Endothelial cell (in vitro differentiated cells): ENCODE measurements around the gene MORF4L2. TPM values are rescaled to one million over a fixed set of nuclear protein-coding genes. Genes with fewer than 3 reads are reported as not detected.
A peak's percentile ranks its signal among the peaks of the same experiment; 100 is the strongest.

Source experiments
- DNase-seq: peaks from one replicate; pipeline ENCODE4 v3.0.0; 2021; ENCODE audit warnings: low spot score
- H3K27ac Mint-ChIP-seq: one replicate; pipeline ENCODE4 v1.8.0; 2021; ENCODE audit warnings: mixed read lengths, inconsistent platforms; ENCODE audit not compliant: unreplicated experiment
- H3K27me3 Mint-ChIP-seq: one replicate; pipeline ENCODE4 v1.8.0; 2021; ENCODE audit warnings: mild to moderate bottlenecking, moderate library complexity, mixed read lengths, inconsistent platforms; ENCODE audit not compliant: unreplicated experiment
- H3K36me3 Mint-ChIP-seq: one replicate; pipeline ENCODE4 v1.8.0; 2021; ENCODE audit warnings: mild to moderate bottlenecking, low read depth, mixed read lengths, inconsistent platforms; ENCODE audit not compliant: unreplicated experiment
- H3K4me1 Mint-ChIP-seq: one replicate; pipeline ENCODE4 v1.8.0; 2021; ENCODE audit warnings: mild to moderate bottlenecking, mixed read lengths, inconsistent platforms; ENCODE audit not compliant: unreplicated experiment
- H3K4me3 Mint-ChIP-seq: one replicate; pipeline ENCODE4 v1.8.0; 2021; ENCODE audit warnings: mild to moderate bottlenecking, mixed read lengths, inconsistent platforms; ENCODE audit not compliant: unreplicated experiment
- H3K9me3 Mint-ChIP-seq: one replicate; pipeline ENCODE4 v1.8.0; 2021; ENCODE audit warnings: mixed read lengths, inconsistent platforms; ENCODE audit not compliant: unreplicated experiment
- total RNA-seq: library from RNA; stranded (reverse); fragmentation: NEBNext Ultra II Directional; extraction: Animal tissue kit (Norgen Biotek cat#: 25700); gene quantifications from one replicate; pipeline ENCODE4 v1.2.1, GENCODE V29; 2021; ENCODE audit not compliant: unreplicated experiment
- TF ChIP-seq, protein P1 (sequence below): fragments of 200-600 bp; sonication (generic); IDR thresholded peaks from one replicate; pipeline ENCODE4 v1.5.0; 2021; ENCODE audit warnings: antibody characterized with exemption; ENCODE audit not compliant: unreplicated experiment

Gene MORF4L2
- total RNA-seq, 1 donor from 2014 or later, result 362 TPM

DNA sequence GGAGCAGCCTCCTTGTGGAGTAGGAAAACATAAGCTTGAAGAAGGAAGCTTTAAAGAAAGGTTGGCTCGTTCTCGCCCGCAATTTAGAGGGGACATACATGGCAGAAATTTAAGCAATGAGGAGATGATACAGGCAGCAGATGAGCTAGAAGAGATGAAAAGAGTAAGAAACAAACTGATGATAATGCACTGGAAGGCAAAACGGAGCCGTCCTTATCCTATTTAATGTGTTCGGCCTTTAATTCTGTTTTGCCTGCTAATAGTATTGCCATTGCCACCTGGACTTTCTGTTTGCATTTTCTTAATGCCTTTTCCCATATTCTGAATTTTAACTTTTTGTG is 56.4 kb downstream of the MORF4L2 start:
- no peak for DNase-seq
- H3K4me3 Mint-ChIP-seq, result peak overlapping the region; percentile 90
- no peaks in the 10 kb centered on the region for H3K36me3 Mint-ChIP-seq
- TF ChIP-seq, protein P1, sequence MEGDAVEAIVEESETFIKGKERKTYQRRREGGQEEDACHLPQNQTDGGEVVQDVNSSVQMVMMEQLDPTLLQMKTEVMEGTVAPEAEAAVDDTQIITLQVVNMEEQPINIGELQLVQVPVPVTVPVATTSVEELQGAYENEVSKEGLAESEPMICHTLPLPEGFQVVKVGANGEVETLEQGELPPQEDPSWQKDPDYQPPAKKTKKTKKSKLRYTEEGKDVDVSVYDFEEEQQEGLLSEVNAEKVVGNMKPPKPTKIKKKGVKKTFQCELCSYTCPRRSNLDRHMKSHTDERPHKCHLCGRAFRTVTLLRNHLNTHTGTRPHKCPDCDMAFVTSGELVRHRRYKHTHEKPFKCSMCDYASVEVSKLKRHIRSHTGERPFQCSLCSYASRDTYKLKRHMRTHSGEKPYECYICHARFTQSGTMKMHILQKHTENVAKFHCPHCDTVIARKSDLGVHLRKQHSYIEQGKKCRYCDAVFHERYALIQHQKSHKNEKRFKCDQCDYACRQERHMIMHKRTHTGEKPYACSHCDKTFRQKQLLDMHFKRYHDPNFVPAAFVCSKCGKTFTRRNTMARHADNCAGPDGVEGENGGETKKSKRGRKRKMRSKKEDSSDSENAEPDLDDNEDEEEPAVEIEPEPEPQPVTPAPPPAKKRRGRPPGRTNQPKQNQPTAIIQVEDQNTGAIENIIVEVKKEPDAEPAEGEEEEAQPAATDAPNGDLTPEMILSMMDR, result no peak
- peaks cover 5% of the 10 kb centered on the region for H3K4me1 Mint-ChIP-seq
- no peaks in the 10 kb centered on the region for H3K9me3 Mint-ChIP-seq
- no peaks in the 10 kb centered on the region for H3K27me3 Mint-ChIP-seq
- peak overlapping the region; percentile 45 for H3K27ac Mint-ChIP-seq

DNA sequence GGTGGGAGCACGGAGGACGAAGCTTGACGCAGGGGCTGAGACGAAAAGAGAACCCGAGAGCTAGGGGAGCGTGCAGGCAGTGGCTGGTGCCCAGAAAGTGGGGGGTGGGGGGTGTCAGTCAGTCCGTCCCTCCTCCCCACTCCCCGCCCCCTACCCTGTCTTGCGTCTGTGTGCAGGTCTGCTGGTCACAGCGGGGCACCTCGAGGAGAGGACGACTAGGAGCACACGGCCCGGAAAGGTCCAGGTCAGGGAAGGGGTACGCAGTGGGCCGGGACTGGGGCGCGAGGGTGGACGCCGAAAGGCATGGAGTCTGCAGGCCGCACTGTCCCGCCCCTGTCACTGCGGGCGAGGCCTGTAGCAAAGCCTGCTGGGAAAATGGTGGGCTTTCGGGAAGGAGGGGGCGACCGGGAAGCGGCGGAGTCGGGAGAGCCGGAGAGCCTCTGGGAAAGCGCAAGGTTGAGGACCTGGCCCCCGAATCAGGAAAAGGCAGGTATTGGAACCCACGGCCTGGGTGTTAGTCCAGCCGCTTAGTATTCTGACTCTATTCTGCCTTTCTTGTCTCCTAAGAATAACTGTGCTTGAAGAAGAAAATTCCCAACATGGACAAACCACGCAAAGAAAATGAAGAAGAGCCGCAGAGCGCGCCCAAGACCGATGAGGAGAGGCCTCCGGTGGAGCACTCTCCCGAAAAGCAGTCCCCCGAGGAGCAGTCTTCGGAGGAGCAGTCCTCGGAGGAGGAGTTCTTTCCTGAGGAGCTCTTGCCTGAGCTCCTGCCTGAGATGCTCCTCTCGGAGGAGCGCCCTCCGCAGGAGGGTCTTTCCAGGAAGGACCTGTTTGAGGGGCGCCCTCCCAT is 57.0 kb downstream of the MORF4L2 start:
- Mint-ChIP-seq H3K36me3 (no peaks in the 10 kb centered on the region), H3K4me3 (peak overlapping the region; percentile 90), H3K27me3 (no peaks in the 10 kb centered on the region), H3K9me3 (no peaks in the 10 kb centered on the region), H3K27ac (peak overlapping the region; percentile 61), H3K4me1 (peaks cover 5% of the 10 kb centered on the region)
- TF ChIP-seq, protein P1, result no peak
- peak; percentile 57 for DNase-seq

DNA sequence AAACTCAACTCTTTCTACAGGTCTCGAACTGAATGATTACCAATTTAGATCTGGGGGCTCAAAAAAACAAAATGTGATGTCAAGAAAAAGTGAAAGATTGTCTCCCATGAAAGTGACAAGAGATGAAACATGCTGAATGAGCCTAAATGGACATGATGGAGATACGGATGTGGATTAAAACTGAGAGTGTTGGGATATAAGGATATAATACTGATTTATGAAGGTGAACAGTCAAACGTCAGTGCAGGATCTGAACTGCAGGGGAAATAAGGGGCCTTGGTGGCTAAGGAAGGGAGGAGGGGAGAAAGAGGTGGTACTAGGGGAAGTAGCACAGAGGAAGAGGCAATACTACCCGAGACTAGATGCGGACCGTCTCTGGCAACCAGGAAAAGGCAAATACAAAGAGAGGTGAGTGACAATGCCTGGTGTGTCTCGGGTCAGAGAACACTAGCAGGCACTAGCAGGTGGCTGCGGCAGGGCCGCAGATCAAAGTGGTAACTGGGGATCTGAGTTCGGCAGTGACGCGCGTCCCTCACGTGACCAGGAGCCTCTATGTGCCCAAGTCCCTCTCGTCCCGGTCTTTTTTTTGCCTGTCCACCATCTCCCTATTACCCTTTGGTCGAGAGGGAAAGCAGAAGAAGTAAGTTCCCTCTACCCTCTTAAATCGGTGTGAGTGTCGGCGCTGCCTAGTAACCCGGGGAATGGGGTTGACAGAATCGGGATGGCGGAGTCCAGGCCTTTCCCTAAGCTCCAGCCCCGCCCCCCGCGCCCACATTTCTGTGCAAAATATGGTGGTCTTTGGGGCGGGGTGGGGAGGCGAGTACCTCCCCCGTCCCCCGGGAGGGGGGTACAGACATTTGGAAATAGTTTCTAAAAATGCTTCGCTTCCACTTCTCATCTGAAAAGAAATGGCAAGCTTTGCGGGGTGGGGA is 57.8 kb downstream of the MORF4L2 start, which contains the start of gene TCEAL1:
TCEAL1 (plus strand) TSS at position 590 of the 932 bp plus-strand sequence. CDS start 942 bp downstream, outside the sequence.
- peaks cover 7% of the 10 kb centered on the region for H3K4me1 Mint-ChIP-seq
- peak; percentile 28 for DNase-seq
- no peaks in the 10 kb centered on the region for H3K27me3 Mint-ChIP-seq
- no peaks in the 10 kb centered on the region for H3K36me3 Mint-ChIP-seq
- TF ChIP-seq, protein P1, result no peak
- H3K27ac Mint-ChIP-seq, result peak within 1 kb of the TSS; percentile 74
- H3K4me3 Mint-ChIP-seq, result peak within 1 kb of the TSS; percentile 90
- no peaks in the 10 kb centered on the region for H3K9me3 Mint-ChIP-seq

DNA sequence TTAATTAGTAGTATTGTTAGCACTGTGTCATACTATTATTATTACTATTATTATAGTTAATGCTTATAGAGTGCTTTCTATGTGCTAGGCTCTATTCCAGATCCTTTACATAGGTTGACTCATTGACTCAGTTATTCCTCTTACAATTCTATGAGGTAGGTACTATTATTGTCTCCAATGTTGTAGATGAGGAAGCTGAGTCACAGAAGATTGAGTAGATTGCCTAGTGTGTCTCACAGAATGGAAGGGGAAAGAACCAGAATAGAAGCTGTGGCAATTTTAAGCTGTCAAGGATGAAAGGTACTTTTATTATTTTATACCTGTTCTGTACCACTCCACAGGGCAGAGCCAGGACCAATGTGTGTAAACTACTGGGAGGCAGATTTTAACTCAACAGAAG is 59.6 kb downstream of the MORF4L2 start:
- Mint-ChIP-seq H3K4me3 (no peak overlapping the region), H3K4me1 (peaks cover 7% of the 10 kb centered on the region)
- DNase-seq, result no peak

More for the DNA sequence above, 59.6 kb downstream of the MORF4L2 start:
- no peaks in the 10 kb centered on the region for H3K27me3 Mint-ChIP-seq
- H3K36me3 Mint-ChIP-seq, result no peaks in the 10 kb centered on the region
- TF ChIP-seq, protein P1, result no peak
- H3K27ac Mint-ChIP-seq, result no peak overlapping the region
- H3K9me3 Mint-ChIP-seq, result no peaks in the 10 kb centered on the region

Other genes starting within 250 kb of the MORF4L2 start
- gene RAB40A, start 167.2 kb downstream of the MORF4L2 start, total RNA-seq, result 0.36 TPM
- 95.5 TPM for gene TCEAL4, start 101.2 kb downstream of the MORF4L2 start, total RNA-seq
- 12.2 TPM for gene TCEAL3, start 78.7 kb downstream of the MORF4L2 start, total RNA-seq
- 12.5 TPM for gene TCEAL1, start 57.7 kb downstream of the MORF4L2 start, total RNA-seq
- not detected for gene TMEM31, start 24.2 kb upstream of the MORF4L2 start, total RNA-seq
- 9.6 TPM for gene PLP1, start 90.1 kb upstream of the MORF4L2 start, total RNA-seq
- gene RAB9B, start 145.6 kb upstream of the MORF4L2 start, total RNA-seq, result 2.3 TPM